HG03457 (cell line): ENCODE measurements around the gene DOK3.
A peak's percentile ranks its signal among the peaks of the same experiment; 100 is the strongest.
"Not testable (repeated sequence)": the region's sequence is repeated elsewhere in the genome, so short reads cannot be mapped to it uniquely, and the experiment has no call there.

Experiments used
- ATAC-seq: cut with Tn5 transposase; IDR thresholded peaks from one replicate; pipeline ENCODE4 v1.9.1; 2021; ENCODE audit warnings: moderate number of reproducible peaks; ENCODE audit not compliant: unreplicated experiment

DOK3 gene

DNA sequence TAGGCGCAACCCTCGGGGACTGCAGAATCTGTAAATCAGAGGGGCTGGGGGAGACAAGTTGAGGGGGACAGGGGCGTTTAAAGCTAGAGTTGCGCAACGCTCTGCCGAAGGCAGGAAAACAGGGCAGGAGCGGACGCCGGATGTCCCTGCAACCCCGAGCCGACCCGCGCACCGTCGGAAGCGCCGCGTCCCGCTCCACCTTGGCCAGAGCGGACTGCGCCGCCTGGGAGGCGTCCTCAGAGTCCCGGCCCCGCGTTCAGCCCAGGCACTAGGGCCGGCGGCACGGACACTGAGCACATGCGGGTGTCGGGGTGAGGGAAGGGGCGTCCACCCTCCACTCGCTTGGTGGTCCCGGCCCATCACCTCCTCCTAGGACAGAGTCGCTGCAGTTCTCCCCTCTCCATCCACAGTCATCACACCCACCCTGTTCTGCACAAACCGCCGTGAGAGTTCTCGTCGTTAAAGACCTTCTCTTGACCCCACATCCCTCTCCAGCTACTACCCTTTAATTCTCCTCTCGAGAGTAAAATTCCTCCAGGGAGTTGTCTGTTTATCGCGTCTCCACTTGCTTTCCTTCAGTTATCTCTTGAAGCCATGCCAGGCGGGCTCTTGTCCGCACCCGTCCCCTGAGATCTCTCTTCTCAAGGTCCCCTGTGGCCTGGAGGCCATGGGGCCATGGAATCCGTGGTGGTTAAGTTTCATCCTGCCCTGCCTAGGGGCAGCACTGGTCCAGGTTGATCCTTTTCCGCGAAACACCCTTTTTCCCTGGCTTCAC lies 11.4 kb downstream of the DOK3 start:
- no peak for ATAC-seq

GRCh38 chr5:177497292-177498012 lies 12.2 kb downstream of the DOK3 start, which contains the start of gene PDLIM7:
TSS of gene PDLIM7 (minus strand) at chr5:177497604. CDS start at chr5:177496512, 1,092 bp downstream.
- peak; percentile 55 for ATAC-seq

GRCh38 chr5:177496727-177497291 lies 12.8 kb downstream of the DOK3 start:
- ATAC-seq: no peak

- no peak for ATAC-seq
Measured at GRCh38 chr5:177496070-177496726, 13.4 kb downstream of the DOK3 start.

DNA sequence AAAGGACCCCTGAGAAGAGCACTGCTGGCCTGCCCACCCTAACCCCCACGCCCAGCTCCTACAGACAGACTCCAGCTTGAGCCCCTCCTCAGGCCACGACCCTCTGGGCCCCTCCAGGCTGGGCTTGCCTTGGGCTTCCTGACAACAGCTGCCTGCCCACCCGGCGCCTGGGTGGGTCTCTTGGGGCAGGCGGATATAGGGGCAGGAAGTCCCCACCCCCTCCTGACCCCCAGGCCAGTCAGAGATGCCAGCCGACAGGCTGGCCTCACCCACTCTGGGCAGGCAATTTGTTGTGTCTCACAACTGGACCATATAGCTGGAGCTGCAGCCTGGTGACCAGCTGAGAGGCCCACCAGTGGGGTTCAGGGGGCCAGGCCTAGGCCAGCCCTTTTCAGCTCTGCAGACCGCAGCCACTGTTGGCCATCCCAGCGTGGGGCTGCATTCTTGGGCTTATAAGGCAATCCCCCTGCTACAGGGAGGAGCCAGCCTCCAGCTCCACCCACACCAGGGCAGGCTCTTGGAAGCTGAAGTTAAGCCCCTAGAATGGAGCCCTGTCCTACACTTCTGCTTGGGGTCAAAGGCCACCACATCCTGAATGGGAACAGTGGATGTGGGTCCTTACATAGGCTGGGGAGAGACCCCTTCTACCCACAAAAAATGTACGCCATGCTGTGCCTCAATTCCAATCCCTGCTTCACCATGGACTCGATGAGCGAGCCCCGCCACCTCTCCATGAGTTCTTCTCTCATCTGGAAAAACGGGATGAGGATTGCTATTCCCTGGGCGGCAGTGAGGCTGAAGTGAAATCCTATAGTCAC lies 14.2 kb downstream of the DOK3 start:
- no peak for ATAC-seq

DNA sequence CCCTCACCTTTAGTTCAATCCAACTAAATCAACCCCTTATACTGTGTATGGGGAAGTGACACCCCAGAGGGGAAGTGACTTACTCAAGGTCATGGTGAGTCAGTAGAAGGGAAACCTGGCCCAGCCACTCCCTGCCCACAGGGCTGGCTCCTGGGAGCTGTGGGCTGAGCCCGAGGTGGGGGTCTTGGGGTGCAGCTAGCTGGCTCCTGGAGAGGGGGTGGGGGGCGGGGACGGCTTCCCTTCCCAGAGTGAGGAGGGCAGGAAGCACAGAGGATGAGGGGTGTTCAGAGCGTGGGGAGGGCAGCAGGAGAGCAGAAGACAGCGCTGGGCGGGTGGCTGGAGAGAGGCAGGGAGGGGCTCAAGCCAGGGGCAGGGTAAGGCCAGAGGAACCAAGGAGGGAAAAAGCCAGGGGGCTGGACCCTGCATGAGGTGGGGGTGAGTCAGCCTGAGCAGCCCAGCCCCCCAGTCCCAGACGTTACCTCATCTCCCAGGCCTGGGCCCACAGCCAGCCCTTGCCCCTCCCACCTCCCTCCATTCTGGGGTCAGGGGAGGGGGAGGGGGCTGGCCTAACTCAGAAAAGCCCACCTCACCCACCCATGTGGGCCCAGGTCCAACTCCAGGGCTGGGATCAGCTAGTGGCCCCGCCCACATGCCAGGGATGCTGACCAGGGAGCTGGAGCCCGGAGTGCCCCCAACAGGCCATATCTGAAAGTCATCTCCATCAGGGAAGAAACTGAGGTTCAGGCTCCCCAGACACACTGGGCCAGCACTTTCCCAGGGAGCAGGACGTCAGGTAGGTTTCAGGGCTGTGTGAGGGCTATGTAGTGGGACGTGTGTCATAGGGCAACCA lies 15.1 kb downstream of the DOK3 start:
- no peak for ATAC-seq

- no peak for ATAC-seq
Measured at GRCh38 chr5:177493795-177494345, 15.8 kb downstream of the DOK3 start.

DNA sequence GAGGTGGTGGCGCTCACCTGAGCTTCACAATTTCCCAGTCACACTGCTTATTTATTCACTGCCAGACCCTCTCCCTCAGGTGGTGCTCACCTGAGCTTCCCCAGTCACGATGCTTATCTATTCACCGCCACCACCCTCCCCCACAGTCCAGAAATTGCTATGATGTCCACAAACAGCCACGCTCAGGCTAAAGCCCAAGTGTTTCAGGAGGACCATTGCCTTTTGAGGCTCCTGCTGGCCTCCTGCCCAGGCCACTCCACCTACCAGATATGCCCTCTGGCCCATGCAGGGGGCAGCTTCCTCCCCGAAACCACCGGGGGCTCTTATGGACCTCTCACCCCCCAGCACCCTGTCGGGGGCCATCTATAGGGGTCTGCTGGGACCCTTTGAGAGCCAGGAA lies 16.8 kb downstream of the DOK3 start:
- ATAC-seq: no peak

GRCh38 chr5:177491983-177492746 lies 17.5 kb downstream of the DOK3 start:
- no peak for ATAC-seq

DNA sequence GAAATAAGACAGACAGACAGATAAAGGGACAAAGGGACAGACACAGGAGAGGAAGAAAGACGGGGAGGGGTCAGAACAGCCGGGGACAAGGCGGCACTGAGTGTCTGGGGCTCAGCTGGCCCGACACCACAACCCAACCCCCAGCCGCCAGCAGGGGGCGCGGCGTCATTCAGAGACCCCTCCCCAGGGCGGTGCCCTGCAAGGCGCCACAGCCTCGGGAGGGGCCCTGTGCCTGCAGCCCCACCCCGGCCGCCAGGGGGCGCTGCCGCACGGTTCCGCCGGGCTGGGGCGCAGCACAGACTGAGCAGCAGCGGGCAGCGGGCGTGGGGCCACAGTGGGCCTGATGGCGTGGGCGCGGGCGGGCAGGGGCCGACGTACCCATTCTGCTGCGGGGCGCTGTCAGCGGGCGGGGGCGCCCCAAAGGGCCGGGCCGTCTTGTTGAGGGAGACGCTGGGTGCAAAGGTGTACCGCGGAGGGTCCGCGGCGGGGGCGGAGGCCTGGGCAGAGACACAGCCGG lies 18.1 kb downstream of the DOK3 start:
- no peak for ATAC-seq

GRCh38 chr5:177490992-177491391 lies 18.6 kb downstream of the DOK3 start:
- no peak for ATAC-seq

GRCh38 chr5:177490311-177490991 lies 19.2 kb downstream of the DOK3 start:
- ATAC-seq: no peak

GRCh38 chr5:177489119-177489716 lies 20.4 kb downstream of the DOK3 start:
- no peak for ATAC-seq

- no peak for ATAC-seq
Measured at GRCh38 chr5:177487975-177488374, 21.7 kb downstream of the DOK3 start.

GRCh38 chr5:177487144-177487543 lies 22.5 kb downstream of the DOK3 start:
- ATAC-seq: no peak

- ATAC-seq: no peak
Measured at GRCh38 chr5:177486256-177486655, 23.4 kb downstream of the DOK3 start.

DNA sequence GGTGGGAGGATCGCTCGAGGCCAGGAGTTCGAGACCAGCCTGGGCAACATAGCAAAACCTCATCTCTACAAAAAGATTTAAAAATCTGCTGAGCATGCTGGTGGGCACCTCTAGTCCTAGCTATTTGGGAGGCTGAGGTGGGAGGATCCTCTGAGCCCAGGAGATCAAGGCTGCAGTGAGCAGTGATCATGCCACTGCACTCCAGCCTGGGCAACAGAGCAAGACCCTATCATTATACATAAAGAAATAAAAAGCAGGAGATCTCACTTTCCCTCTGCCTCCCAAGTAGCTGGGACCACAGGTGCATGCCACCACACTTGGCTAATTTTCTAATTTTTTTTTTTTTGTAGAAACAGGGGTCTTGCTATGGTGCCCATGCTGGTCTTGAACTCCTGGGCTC lies 23.9 kb downstream of the DOK3 start:
- not testable (repeated sequence) for ATAC-seq
